ENCODE results near the gene PCTP. TPM values are rescaled to one million over a fixed set of nuclear protein-coding genes. Genes with fewer than 3 reads are reported as not detected.

Gene PCTP
- total RNA-seq, 3 donors from 2014 or later = 19.3 to 29.4 (median 25.0) TPM

DNA sequence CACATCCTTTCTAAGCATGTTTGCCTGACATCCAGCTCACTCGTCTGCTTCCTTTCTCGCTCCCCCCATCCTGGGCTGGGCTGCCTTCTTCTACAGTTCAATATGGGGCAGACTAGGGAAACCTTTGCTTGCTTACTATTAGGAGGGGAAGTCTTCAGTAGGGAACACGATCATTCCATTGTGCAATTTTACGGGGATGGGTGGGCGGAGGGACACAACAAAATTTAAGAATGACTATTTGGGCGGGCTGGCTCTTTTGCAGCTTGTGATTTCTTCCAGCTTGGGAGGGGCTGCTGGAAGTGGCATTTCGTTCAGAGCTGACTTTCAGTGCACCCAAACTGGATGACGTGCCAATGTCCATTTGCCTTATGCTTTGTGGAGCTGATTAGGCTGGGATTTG is 25.4 kb downstream of the PCTP start:
- intact Hi-C loops (cut with DNase I; ENCODE audit: low total_unique reads) = no loop called here
- Histone ChIP-seq H3K9me3 (no peaks in the 10 kb centered on the region), H3K36me3 (no peaks in the 10 kb centered on the region)

GRCh38 chr17:55777471-55777971 is 26.7 kb downstream of the PCTP start:
- Histone ChIP-seq H3K27ac (no peak overlapping the region), H3K4me1 (no peaks in the 10 kb centered on the region), H3K9me3 (no peaks in the 10 kb centered on the region), H3K4me3 (no peak overlapping the region), H3K27me3 (no peaks in the 10 kb centered on the region), H3K36me3 (no peaks in the 10 kb centered on the region)
- TF ChIP-seq, protein P1, sequence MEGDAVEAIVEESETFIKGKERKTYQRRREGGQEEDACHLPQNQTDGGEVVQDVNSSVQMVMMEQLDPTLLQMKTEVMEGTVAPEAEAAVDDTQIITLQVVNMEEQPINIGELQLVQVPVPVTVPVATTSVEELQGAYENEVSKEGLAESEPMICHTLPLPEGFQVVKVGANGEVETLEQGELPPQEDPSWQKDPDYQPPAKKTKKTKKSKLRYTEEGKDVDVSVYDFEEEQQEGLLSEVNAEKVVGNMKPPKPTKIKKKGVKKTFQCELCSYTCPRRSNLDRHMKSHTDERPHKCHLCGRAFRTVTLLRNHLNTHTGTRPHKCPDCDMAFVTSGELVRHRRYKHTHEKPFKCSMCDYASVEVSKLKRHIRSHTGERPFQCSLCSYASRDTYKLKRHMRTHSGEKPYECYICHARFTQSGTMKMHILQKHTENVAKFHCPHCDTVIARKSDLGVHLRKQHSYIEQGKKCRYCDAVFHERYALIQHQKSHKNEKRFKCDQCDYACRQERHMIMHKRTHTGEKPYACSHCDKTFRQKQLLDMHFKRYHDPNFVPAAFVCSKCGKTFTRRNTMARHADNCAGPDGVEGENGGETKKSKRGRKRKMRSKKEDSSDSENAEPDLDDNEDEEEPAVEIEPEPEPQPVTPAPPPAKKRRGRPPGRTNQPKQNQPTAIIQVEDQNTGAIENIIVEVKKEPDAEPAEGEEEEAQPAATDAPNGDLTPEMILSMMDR (IDR thresholded peaks at IDR 0.05) = no peak
- no peak for TF ChIP-seq POLR2A (IDR thresholded peaks at IDR 0.05)
- no peak for TF ChIP-seq POLR2AphosphoS5 (IDR thresholded peaks at IDR 0.05)
- intact Hi-C loops (cut with DNase I; ENCODE audit: low total_unique reads) = no loop called here
- no peak for DNase-seq (ENCODE audit: low spot score in 2 of 2)

More for the DNA sequence above, 25.4 kb downstream of the PCTP start:
- no peak for TF ChIP-seq POLR2AphosphoS5 (IDR thresholded peaks at IDR 0.05)
- TF ChIP-seq POLR2A (IDR thresholded peaks at IDR 0.05) = no peak
- TF ChIP-seq, protein P1 (IDR thresholded peaks at IDR 0.05) = no peak
- H3K27ac ChIP-seq = no peak overlapping the region
- no peaks in the 10 kb centered on the region for H3K4me1 ChIP-seq
- DNase-seq (ENCODE audit: low spot score in 2 of 2) = no peak
- H3K27me3 ChIP-seq = no peaks in the 10 kb centered on the region
- no peak overlapping the region for H3K4me3 ChIP-seq

GRCh38 chr17:55778389-55779118 is 27.7 kb downstream of the PCTP start:
- TF ChIP-seq POLR2A (IDR thresholded peaks at IDR 0.05) (no peak), POLR2AphosphoS5 (IDR thresholded peaks at IDR 0.05) (no peak)
- TF ChIP-seq, protein P1 (IDR thresholded peaks at IDR 0.05) = no peak
- Histone ChIP-seq H3K4me1 (no peaks in the 10 kb centered on the region), H3K9me3 (no peaks in the 10 kb centered on the region), H3K4me3 (no peak overlapping the region), H3K27ac (no peak overlapping the region), H3K27me3 (no peaks in the 10 kb centered on the region), H3K36me3 (no peaks in the 10 kb centered on the region)
- DNase-seq (ENCODE audit: low spot score in 2 of 2) = no peak
- intact Hi-C loops (cut with DNase I; ENCODE audit: low total_unique reads) = no loop called here

DNA sequence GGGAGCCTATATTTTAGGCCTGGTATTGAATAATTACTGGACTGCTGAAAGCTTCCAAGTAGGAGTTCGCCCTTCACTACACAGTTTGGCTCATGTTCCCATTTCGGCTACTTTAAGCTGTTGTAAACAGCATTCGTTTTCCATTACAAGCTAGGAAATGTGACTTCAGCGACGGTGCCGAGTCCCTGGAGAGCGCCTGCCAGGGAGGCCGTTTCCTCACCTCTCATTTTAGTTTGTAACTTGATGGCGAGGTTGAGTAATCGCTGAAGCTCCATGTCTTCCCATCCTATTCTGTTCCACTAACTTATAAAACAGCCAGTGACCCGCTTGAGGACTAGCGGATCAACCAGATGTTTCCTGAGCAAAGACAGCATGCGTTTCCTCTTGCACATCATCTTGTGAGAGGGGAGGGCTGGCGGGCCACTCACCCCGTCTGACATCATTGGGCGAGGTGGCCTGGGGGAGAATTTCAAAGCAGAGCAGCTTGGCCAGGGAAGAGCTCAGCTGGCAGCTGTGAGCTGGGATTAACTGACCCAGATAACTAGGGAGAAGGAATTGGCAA is 32.9 kb downstream of the PCTP start:
- Histone ChIP-seq H3K27me3 (no peaks in the 10 kb centered on the region), H3K4me1 (no peaks in the 10 kb centered on the region), H3K4me3 (no peak overlapping the region), H3K36me3 (no peaks in the 10 kb centered on the region), H3K9me3 (no peaks in the 10 kb centered on the region), H3K27ac (peak overlapping the region in 1 of 2 donors; percentile 60)
- no peak for DNase-seq (ENCODE audit: low spot score in 2 of 2)
- intact Hi-C loops (cut with DNase I; ENCODE audit: low total_unique reads) = no loop called here
- TF ChIP-seq, protein P1 (IDR thresholded peaks at IDR 0.05) = no peak
- TF ChIP-seq POLR2AphosphoS5 (IDR thresholded peaks at IDR 0.05) = peak in 2 of 3 donors; percentile 69 to 88

GRCh38 chr17:55784666-55785065 is 33.8 kb downstream of the PCTP start:
- intact Hi-C loops (cut with DNase I; ENCODE audit: low total_unique reads) = no loop called here
- H3K4me3 ChIP-seq = no peak overlapping the region
- no peak overlapping the region for H3K27ac ChIP-seq
- H3K36me3 ChIP-seq = no peaks in the 10 kb centered on the region
- H3K4me1 ChIP-seq = no peaks in the 10 kb centered on the region
- no peaks in the 10 kb centered on the region for H3K27me3 ChIP-seq
- TF ChIP-seq, protein P1 (IDR thresholded peaks at IDR 0.05) = no peak
- no peak for TF ChIP-seq POLR2A (IDR thresholded peaks at IDR 0.05)
- no peak for TF ChIP-seq POLR2AphosphoS5 (IDR thresholded peaks at IDR 0.05)
- no peak for DNase-seq (ENCODE audit: low spot score in 2 of 2)
- H3K9me3 ChIP-seq = no peaks in the 10 kb centered on the region
